ENCODE data around the gene RAB44.
A peak's percentile ranks its signal among the peaks of the same experiment; 100 is the strongest.

Gene RAB44

GRCh38 chr6:36752187-36752885 lies 54.7 kb downstream of the RAB44 start:
- no peaks in the 10 kb centered on the region for H3K9me3 Mint-ChIP-seq (ENCODE audit: low read depth)
- peaks cover 4% of the 10 kb centered on the region for H3K36me3 Mint-ChIP-seq
- peaks cover 47% of the 10 kb centered on the region for H3K4me1 Mint-ChIP-seq (ENCODE audit: low read depth)
- no peaks in the 10 kb centered on the region for H3K27me3 Mint-ChIP-seq
- peak overlapping the region; percentile 37 for H3K27ac Mint-ChIP-seq
- H3K4me3 Mint-ChIP-seq: no peak overlapping the region

DNA sequence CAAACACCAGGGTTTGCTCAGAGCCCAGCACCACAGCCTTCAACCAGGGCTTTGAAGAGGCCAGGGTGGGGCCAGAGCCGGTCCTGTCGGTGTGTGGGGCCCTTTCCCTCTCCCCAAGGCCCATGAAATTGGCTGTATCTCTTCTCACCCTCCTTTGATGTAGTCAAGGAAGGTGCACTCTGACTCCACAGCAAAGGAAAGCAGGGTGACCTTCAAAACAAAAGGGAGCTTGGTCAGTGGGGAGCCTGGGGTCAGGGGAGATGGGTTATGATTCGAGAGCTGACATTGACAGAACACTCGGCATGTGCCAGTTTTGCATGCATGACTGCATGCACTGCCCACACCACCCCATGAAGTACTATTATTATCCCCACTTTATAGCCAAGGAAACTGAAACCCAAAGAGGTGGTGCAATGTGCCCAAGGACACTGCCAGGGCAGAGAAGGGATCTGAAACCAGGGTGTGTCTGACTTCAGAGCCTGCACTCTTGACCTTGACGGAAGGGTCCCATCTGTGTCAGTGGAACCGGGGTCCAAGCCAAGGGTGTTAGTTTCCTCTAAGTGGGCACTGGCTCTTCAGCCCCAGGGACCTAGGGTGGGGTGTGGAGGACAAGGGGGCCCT lies 55.4 kb downstream of the RAB44 start:
- H3K4me1 Mint-ChIP-seq (ENCODE audit: low read depth): peaks cover 52% of the 10 kb centered on the region
- H3K4me3 Mint-ChIP-seq: no peak overlapping the region
- no peaks in the 10 kb centered on the region for H3K27me3 Mint-ChIP-seq
- no peaks in the 10 kb centered on the region for H3K9me3 Mint-ChIP-seq (ENCODE audit: low read depth)
- H3K27ac Mint-ChIP-seq: no peak overlapping the region
- H3K36me3 Mint-ChIP-seq: peaks cover 4% of the 10 kb centered on the region

GRCh38 chr6:36753671-36754405 lies 56.2 kb downstream of the RAB44 start:
- Mint-ChIP-seq H3K36me3 (peaks cover 4% of the 10 kb centered on the region), H3K4me1 (ENCODE audit: low read depth) (peaks cover 54% of the 10 kb centered on the region), H3K4me3 (no peak overlapping the region), H3K27me3 (no peaks in the 10 kb centered on the region), H3K9me3 (ENCODE audit: low read depth) (no peaks in the 10 kb centered on the region), H3K27ac (peak overlapping the region; percentile 34)

- peak overlapping the region; percentile 97 for H3K27ac Mint-ChIP-seq
- H3K36me3 Mint-ChIP-seq: no peaks in the 10 kb centered on the region
- H3K9me3 Mint-ChIP-seq (ENCODE audit: low read depth): no peaks in the 10 kb centered on the region
- H3K4me3 Mint-ChIP-seq: peak overlapping the region; percentile 72
- no peaks in the 10 kb centered on the region for H3K27me3 Mint-ChIP-seq
- peaks cover 55% of the 10 kb centered on the region for H3K4me1 Mint-ChIP-seq (ENCODE audit: low read depth)
Observed at GRCh38 chr6:36754582-36755434, 57.2 kb downstream of the RAB44 start.

- Mint-ChIP-seq H3K9me3 (ENCODE audit: low read depth) (no peaks in the 10 kb centered on the region), H3K27me3 (no peaks in the 10 kb centered on the region), H3K4me3 (peak overlapping the region; percentile 72), H3K4me1 (ENCODE audit: low read depth) (peaks cover 55% of the 10 kb centered on the region), H3K36me3 (no peaks in the 10 kb centered on the region), H3K27ac (peak overlapping the region; percentile 97)
Observed at GRCh38 chr6:36755435-36756348, 58.1 kb downstream of the RAB44 start.

DNA sequence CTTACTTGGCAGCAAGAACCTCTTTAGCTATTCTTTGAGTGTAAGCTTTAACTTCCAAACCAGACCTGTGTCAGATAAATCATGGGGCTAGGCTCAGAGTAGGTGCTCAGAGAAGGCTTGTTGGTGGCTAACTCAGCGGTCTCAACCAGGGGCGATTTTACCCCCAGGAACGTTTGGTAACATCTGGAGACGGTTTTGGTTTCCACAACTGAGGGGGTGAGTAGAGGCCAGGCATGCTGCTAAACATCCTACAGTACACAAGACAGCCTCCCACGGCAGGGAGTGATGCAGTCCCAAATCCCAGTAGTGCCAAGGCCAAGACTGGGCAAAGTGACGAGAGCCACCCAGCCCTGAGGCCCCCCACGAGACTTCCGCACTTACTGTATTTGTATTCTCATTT lies 59.2 kb downstream of the RAB44 start:
- peak overlapping the region; percentile 43 for H3K4me3 Mint-ChIP-seq
- H3K27ac Mint-ChIP-seq: peak overlapping the region; percentile 80
- H3K4me1 Mint-ChIP-seq (ENCODE audit: low read depth): peaks cover 54% of the 10 kb centered on the region
- no peaks in the 10 kb centered on the region for H3K27me3 Mint-ChIP-seq
- H3K36me3 Mint-ChIP-seq: no peaks in the 10 kb centered on the region
- no peaks in the 10 kb centered on the region for H3K9me3 Mint-ChIP-seq (ENCODE audit: low read depth)

DNA sequence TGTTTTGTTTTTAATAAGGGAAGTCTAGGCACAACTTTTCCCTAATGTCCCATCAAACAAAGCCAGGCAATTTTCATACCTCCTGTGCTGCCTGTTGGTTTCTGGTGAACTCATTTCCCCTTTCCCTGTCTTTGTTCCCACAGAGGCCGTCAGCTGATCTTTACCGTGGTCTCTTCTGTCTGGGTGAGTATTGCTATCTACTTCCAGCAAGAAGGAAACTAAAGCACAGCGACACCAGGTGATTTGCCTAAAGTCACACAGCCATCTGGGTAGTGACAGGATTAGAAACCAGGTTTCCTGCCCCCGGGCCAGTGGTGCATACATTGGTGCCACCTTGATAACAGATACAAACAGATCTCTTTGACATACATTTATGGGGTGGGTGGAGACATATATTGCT lies 59.6 kb downstream of the RAB44 start:
- Mint-ChIP-seq H3K4me3 (no peak overlapping the region), H3K36me3 (no peaks in the 10 kb centered on the region)

GRCh38 chr6:36757943-36758508 lies 60.4 kb downstream of the RAB44 start:
- H3K27ac Mint-ChIP-seq: peak overlapping the region; percentile 80
- no peaks in the 10 kb centered on the region for H3K27me3 Mint-ChIP-seq
- H3K36me3 Mint-ChIP-seq: no peaks in the 10 kb centered on the region
- H3K4me3 Mint-ChIP-seq: no peak overlapping the region
- peaks cover 47% of the 10 kb centered on the region for H3K4me1 Mint-ChIP-seq (ENCODE audit: low read depth)
- H3K9me3 Mint-ChIP-seq (ENCODE audit: low read depth): no peaks in the 10 kb centered on the region

More for the DNA sequence above, 59.6 kb downstream of the RAB44 start:
- Mint-ChIP-seq H3K9me3 (ENCODE audit: low read depth) (no peaks in the 10 kb centered on the region), H3K27me3 (no peaks in the 10 kb centered on the region), H3K27ac (peak overlapping the region; percentile 80), H3K4me1 (ENCODE audit: low read depth) (peaks cover 53% of the 10 kb centered on the region)

DNA sequence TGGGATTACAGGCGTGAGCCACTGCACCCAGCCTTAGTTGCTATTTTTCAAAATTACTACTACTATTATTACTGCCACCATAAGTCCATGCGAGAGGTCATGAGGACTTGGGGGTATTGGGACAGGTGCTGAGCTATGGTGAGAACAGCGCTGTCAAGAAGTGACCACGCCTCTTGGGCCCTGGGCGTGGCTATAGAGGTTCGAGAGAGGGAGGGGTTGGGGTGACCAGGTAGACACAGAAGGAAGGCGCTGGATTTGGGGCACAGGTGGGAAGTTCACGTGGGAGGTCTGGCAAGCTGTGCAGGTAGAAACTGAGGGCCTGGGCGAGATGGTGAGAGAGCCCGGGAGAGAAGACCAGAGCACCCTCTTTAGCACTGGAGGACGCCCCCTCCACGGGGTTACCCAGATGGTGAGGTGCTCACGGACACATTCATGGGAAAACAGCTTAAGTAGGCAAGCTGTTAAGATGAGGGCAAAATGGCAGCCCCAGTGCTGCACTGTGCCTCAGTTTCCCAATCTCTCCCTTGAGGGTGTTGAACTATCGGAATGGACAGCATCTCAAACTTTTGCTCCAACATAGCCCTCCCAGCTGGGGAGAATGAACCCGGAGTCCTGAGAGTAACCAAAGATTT lies 61.0 kb downstream of the RAB44 start:
- Mint-ChIP-seq H3K4me1 (ENCODE audit: low read depth) (peaks cover 43% of the 10 kb centered on the region), H3K9me3 (ENCODE audit: low read depth) (no peaks in the 10 kb centered on the region), H3K27ac (no peak overlapping the region), H3K36me3 (no peaks in the 10 kb centered on the region), H3K4me3 (no peak overlapping the region), H3K27me3 (no peaks in the 10 kb centered on the region)

DNA sequence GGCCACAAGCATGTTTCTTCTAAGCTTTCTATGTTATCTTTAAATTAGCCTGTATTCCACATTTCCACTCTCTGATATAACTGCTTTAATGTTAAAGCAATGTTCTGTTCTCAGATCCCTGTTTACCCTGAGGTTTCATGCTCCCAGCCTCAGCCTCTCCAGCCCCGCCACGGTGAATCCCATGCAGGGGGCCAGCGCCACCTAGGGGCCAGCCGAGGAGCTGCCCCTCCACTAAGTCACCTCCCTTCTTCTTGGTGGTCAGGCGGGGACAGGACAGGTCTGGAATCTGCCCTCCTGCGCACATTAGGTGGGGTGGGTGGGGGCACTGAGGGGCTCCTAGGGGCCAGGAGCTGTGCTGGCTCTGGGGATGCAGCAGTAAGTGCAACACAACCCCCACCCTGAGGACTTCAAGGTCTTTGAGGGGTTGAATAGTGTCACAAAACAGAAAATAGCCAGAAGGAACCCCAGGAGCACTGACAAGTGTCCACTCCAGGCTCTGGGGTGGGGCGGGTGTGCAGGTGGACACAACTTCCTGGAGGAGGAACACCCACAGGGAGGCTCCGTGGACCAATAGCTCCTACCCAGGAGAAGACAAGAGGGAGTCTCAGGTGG lies 61.6 kb downstream of the RAB44 start:
- Mint-ChIP-seq H3K9me3 (ENCODE audit: low read depth) (no peaks in the 10 kb centered on the region), H3K27me3 (no peaks in the 10 kb centered on the region), H3K36me3 (no peaks in the 10 kb centered on the region), H3K4me1 (ENCODE audit: low read depth) (peaks cover 38% of the 10 kb centered on the region), H3K4me3 (no peak overlapping the region), H3K27ac (no peak overlapping the region)

DNA sequence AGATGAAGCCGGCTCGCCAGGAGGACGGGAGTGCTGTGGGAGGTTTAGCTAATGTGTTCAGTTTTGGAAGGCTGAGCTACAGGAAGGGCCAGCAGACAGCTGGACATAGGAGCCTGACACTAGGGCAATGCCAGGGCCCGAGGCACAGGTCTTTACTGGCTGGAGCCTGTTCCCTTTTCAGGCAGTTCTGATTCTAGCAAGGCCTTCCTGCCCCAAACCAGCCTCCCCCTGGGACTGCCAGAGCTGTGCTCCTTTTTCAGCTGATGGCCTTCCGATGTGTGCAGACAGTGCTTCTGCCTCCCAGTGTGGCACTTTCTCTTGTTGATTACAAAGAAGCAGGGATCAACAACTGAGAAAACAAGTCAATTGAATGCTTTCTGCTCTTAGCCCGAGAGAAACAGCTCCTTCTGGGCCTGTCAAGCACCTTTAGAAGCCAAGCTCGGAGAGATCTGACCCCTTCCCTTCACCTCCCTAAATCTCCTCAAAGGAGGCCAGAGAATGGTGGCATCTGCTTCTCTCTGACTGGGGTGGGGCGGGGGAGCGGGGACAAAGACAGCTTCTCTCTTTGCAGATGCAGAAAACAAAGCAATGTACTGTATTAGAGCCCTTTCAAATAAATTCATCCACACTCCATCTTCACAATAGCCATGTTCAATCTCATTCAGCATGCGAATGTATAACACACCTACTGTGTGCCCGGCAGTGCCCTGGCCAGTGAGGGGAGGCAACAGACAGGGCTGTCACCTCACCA lies 63.2 kb downstream of the RAB44 start:
- Mint-ChIP-seq H3K27me3 (no peaks in the 10 kb centered on the region), H3K4me1 (ENCODE audit: low read depth) (peaks cover 24% of the 10 kb centered on the region), H3K4me3 (no peak overlapping the region), H3K36me3 (no peaks in the 10 kb centered on the region), H3K27ac (no peak overlapping the region), H3K9me3 (ENCODE audit: low read depth) (no peaks in the 10 kb centered on the region)

DNA sequence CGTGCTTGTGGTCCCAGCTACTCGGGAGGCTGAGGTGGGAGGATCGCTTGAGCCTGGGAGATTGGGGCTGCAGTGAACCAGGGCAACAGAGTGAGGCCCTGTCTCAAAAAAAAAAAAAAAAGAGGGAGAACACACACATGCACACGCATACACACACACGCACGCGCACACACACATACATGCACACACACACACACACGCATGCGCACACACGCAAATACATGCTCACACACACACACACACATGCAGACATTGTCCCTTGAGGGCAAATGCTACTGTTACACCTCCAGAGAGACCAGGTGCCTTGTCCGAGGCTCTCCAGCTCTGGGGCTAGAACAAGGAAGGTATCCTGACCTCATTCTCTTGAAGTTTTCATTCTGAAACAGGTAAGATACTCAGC lies 64.5 kb downstream of the RAB44 start:
- Mint-ChIP-seq H3K27ac (no peak overlapping the region), H3K4me1 (ENCODE audit: low read depth) (peaks cover 18% of the 10 kb centered on the region), H3K9me3 (ENCODE audit: low read depth) (no peaks in the 10 kb centered on the region), H3K36me3 (no peaks in the 10 kb centered on the region), H3K27me3 (no peaks in the 10 kb centered on the region), H3K4me3 (no peak overlapping the region)
